GM13976 (cell line): ENCODE measurements around the gene LRRC55.

ENCODE experiments used
- DNase-seq: peaks from one replicate; pipeline ENCODE4 v3.0.0; 2012; ENCODE audit warnings: low spot score
- in situ Hi-C: fragments of 300-500 bp; cut with MboI; formaldehyde crosslinking; loops from one replicate; pipeline ENCODE4 v1.12.0; 2022; ENCODE audit warnings: low sequenced_read_pairs, mixed read lengths, inconsistent platforms; ENCODE audit not compliant: unreplicated experiment
- TF ChIP-seq, protein P1 (sequence below): IDR thresholded peaks from 2 replicates; pipeline ENCODE4 v1.5.1; 2012; ENCODE audit warnings: borderline replicate concordance, mild to moderate bottlenecking; ENCODE audit not compliant: insufficient read depth; ENCODE audit errors: extremely low read depth, missing control alignments, control extremely low read depth

The LRRC55 gene

DNA sequence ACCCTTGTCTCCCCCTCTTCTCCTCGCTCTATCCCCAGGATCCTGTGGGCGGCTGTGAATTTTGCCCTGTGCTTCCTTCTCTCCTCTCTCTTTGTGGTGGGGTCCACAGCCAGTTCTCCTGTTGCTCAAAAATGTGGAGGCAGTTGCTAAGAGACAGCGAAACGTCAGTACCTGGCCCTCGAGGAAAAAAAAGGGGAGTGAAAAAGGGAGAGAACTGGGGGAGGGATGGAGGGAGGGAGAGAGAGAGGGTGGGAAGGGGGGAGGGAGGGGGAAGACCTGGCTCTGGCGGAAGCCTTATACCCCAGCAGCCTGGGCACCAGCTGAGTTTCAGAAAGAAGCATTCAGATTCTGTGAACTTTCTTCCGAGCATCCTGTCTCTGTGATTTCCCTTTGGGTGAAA lies 2.1 kb upstream of the LRRC55 start:
- in situ Hi-C loops = no loop called here
- no peak for DNase-seq

DNA sequence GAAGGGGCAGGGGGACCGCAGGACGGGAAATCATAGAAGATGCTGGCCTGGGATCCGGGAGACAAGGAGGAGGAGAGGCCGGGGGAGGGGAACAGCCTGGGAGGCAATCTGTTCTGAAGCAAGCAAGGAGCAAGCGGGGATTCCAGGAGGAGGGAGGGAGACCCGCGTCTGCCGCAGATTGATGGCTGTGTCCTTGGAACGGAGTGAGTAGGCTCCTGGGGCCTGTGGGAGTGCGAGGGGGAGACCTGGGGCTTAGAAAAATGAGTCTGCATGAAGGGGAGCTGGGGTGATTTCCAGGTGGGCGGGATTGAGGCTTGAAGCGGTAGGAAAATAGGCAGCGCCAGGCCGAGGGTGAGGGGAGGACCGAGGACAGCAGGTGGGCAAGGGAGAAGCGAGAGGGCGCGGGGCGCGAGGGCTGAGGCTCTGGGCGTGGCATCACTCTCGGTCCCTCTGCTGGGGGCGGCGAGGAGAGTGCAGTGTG lies 1.6 kb upstream of the LRRC55 start:
- TF ChIP-seq, protein P1, sequence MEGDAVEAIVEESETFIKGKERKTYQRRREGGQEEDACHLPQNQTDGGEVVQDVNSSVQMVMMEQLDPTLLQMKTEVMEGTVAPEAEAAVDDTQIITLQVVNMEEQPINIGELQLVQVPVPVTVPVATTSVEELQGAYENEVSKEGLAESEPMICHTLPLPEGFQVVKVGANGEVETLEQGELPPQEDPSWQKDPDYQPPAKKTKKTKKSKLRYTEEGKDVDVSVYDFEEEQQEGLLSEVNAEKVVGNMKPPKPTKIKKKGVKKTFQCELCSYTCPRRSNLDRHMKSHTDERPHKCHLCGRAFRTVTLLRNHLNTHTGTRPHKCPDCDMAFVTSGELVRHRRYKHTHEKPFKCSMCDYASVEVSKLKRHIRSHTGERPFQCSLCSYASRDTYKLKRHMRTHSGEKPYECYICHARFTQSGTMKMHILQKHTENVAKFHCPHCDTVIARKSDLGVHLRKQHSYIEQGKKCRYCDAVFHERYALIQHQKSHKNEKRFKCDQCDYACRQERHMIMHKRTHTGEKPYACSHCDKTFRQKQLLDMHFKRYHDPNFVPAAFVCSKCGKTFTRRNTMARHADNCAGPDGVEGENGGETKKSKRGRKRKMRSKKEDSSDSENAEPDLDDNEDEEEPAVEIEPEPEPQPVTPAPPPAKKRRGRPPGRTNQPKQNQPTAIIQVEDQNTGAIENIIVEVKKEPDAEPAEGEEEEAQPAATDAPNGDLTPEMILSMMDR = no peak
- no peak for DNase-seq

More for the DNA sequence above, 2.1 kb upstream of the LRRC55 start:
- TF ChIP-seq, protein P1 = no peak

DNA sequence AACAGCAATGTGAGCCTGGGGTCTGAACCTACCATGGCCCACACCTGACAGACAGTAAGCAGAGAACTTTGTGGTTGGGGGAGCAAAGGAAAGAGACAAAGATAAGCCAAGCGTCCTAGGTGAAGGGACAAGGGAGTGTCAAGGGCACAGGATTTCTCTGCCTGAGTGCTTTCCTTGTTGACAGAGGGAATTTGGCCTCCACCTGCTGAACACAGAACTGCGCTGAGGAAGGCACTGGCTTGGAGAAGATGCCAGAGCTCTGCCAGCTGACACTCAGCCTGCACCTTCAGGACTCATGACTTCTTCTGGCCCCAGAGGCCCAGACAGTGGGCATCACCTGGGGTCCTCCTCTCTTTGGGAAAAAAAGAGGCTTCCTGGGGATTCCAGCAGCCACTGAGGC lies 789 bp upstream of the LRRC55 start:
- in situ Hi-C loops = no loop called here
- DNase-seq = no peak
- TF ChIP-seq, protein P1 = no peak

More for the DNA sequence above, 1.6 kb upstream of the LRRC55 start:
- in situ Hi-C loops = no loop called here

DNA sequence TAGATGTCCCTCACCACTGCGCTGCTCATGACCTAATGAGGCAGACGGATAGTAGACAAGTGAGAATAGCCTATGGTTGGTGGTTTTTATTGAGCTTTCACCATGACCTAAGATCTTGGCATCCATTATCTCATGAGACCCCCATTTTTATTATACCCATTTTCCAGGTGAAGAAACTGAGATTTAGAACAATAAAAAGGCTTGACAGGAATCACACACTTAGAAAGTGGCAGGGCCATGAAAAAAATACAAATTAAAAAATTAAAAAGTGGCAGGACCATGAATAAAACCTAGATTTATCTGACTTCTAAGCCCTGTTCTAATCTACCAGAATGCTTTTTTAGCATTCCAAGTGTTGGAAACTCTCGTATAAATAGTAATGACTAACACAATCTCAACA lies 1.1 kb downstream of the LRRC55 start:
- TF ChIP-seq, protein P1 = no peak
- in situ Hi-C loops = no loop called here

DNA sequence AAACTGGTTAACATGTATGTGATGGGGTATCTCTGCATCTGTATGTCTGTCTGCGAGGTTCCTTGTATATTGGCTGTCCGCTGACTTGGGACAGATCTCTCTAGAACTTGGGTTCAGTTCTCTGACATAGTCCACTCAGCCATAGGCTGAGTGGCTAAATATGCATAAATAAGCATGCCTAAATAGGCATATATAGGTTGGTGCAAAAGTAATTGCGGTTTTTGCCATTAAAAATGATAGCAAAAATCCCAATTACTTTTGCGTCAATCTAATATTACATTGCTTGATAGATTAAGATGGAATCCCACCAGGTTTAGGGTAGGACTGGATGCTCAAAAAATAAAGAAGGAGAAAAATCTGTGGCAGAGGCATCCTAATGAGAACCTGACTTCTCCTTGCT lies 8.8 kb downstream of the LRRC55 start:
- in situ Hi-C loops = no loop called here
- no peak for DNase-seq
- TF ChIP-seq, protein P1 = no peak

More for the DNA sequence above, 1.1 kb downstream of the LRRC55 start:
- no peak for DNase-seq

DNA sequence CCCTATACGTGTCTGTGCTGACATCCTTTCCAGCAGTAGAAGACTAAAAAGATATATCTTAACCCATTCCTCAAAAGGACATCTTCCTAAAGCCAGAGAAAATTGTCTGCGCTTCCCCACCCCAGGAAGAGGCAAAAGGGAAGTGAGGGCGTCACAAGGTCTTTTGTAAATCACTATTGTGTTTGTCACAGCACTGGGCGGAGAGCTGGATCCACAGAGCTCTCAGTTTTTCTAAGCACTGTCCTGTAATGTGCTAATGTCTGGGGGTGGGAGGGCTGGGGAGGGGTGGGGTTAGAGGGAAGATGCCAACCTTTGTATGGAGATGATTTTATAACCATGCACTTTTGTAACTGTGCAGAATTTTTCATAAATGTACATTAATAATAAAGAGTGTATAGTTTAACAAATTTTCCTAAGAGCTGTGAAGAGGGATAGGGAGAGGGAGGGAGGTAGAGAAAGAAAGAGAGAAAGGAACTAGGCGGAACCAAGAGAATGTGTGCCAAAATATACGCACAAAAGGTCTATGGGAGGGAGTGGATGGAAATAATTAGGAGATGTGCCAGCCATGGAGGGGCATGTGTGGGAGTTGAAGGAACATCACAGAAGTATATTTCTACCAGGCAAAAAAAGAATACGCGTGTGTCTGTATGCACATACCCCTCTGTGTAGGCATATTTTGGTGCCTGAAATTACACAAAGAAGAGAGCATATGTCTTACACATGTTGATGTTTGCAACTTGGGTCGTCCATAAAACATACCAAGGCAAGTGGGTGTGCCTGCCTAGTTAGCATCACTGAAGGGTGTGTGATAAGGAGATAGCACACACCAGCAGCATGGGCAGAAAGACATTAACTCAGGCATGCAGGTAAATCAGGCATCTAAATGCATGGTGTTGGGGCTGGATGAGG lies 9.8 kb downstream of the LRRC55 start:
- no peak for DNase-seq
- in situ Hi-C loops = no loop called here
- TF ChIP-seq, protein P1 = no peak

DNA sequence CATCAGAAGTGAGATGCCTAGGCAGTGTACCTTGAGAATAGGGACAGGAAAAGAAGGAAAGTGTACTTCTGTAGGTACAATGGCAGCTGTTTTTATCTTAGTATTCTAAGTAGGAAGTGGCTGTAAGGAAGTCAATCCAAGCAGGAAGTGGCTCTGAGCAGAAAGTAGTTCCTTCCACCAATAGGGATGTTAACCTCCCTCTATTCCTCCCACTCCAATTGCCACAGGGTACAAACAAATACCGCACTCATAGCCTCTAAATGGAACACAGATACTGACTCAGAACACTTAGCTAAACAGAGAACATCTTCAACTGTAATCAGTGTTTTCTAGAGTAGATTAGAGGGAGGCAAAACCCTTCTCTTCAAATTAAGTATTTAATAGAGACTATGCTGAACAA lies 10.6 kb downstream of the LRRC55 start:
- in situ Hi-C loops = no loop called here
- no peak for DNase-seq
- TF ChIP-seq, protein P1 = no peak
